CD4-positive, alpha-beta T cell treated with Interferon gamma for 1 hour (primary cell): ENCODE measurements around the gene ARHGAP31.

Experiments
- DNase-seq: peaks from one replicate; pipeline ENCODE4 v3.0.0-alpha.2; 2020

The ARHGAP31 gene

GRCh38 chr3:119453822-119454221, 159.6 kb downstream of the ARHGAP31 start:
- DNase-seq, result no peak

GRCh38 chr3:119456469-119456868, 162.3 kb downstream of the ARHGAP31 start:
- no peak for DNase-seq

- DNase-seq, result no peak
Observed at GRCh38 chr3:119457246-119457645, 163.1 kb downstream of the ARHGAP31 start.

GRCh38 chr3:119463171-119464169, 169.3 kb downstream of the ARHGAP31 start, which contains the start of gene TMEM39A:
TSS of gene TMEM39A (minus strand) at chr3:119463615. CDS start at chr3:119462074, 1,541 bp downstream.
- DNase-seq, result peak; percentile 99

GRCh38 chr3:119468041-119468440, 173.9 kb downstream of the ARHGAP31 start:
- DNase-seq, result no peak

GRCh38 chr3:119469418-119470189, 175.4 kb downstream of the ARHGAP31 start:
- DNase-seq, result no peak
